Suprapubic skin (tissue), 4 donors: ENCODE data around the gene TGFB1.

ENCODE experiments used
- CTCF ChIP-seq, 2 donors: fragments of 200-600 bp in 1 of 2; fragments of 450-650 bp in 1 of 2; sonication (generic) in 1 of 2; IDR thresholded peaks; one replicate each; pipeline ENCODE4 v1.5.1; 2016 to 2019; ENCODE audit warnings: antibody characterized with exemption in 2 of 2, mild to moderate bottlenecking in 1 of 2, moderate library complexity in 1 of 2
- POLR2A ChIP-seq, 2 donors: fragments of 450-650 bp; IDR thresholded peaks; one replicate each; pipeline ENCODE4 v1.6.1; 2017; ENCODE audit warnings: antibody characterized with exemption in 2 of 2, mild to moderate bottlenecking in 2 of 2, moderate library complexity in 2 of 2
- POLR2AphosphoS5 ChIP-seq, 3 donors: sonication (generic); formaldehyde crosslinking; IDR thresholded peaks; one replicate each; pipeline ENCODE4 v1.6.1; 2017; ENCODE audit warnings: antibody characterized with exemption in 3 of 3

GRCh38 chr19:41352279-41352608 lies 1.5 kb downstream of the TGFB1 start:
- TF ChIP-seq CTCF (IDR thresholded peaks at IDR 0.05): no peak
- TF ChIP-seq POLR2A (IDR thresholded peaks at IDR 0.05): no peak
- no peak for TF ChIP-seq POLR2AphosphoS5 (IDR thresholded peaks at IDR 0.05)
